Measurements from ENCODE around the gene PCDHA7. TPM values are rescaled to one million over a fixed set of nuclear protein-coding genes. Genes with fewer than 3 reads are reported as not detected.
"Not testable (repeated sequence)": the region's sequence is repeated elsewhere in the genome, so short reads cannot be mapped to it uniquely, and the experiment has no call there.

PCDHA7 gene
- total and polyA plus RNA-seq, 8 donors, result 0.19 to 0.96 (median 0.52) TPM

DNA sequence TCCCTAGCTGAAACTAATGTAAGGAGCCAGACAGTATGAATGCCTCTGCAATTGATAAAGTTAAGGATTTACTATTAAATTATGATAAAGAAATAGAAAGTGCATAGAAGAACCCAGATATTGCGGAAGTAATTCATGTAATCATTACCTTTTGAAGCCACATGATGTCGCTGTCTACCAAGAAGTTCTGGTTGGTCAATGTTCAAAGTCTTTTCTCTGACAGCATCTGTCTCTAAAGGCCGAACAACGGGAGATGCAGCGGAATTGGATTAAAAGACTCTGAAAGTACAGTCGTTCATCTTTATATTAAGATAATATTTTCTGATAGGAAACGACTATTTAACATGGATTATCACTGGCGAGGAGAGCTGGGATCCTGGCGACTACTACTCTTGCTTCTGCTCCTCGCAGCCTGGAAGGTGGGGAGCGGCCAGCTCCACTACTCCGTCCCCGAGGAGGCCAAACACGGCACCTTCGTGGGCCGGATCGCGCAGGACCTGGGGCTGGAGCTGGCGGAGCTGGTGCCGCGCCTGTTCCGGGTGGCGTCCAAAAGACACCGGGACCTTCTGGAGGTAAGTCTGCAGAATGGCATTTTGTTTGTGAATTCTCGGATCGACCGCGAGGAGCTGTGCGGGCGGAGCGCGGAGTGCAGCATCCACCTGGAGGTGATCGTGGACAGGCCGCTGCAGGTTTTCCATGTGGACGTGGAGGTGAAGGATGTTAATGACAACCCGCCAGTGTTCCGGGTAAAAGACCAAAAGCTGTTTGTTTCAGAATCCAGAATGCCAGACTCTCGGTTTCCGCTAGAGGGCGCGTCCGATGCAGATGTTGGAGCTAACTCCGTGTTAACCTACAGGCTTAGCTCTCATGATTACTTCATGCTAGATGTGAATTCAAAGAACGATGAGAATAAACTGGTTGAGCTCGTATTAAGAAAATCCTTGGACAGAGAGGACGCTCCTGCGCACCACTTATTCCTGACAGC is 7.2 kb downstream of the PCDHA7 start, which contains the start of gene PCDHA8:
TSS of gene PCDHA8 (plus strand) at position 210 of the 985 bp plus-strand sequence. CDS start at position 345, 135 bp downstream.
- FAIRE-seq, result no peak
- peak in 1 of 4 donors; percentile 81 for ATAC-seq
- 14 to 19% methylated on average over 44 to 47 of the region's 47 CpGs for WGBS, 2 donors
- TF ChIP-seq, protein P1, sequence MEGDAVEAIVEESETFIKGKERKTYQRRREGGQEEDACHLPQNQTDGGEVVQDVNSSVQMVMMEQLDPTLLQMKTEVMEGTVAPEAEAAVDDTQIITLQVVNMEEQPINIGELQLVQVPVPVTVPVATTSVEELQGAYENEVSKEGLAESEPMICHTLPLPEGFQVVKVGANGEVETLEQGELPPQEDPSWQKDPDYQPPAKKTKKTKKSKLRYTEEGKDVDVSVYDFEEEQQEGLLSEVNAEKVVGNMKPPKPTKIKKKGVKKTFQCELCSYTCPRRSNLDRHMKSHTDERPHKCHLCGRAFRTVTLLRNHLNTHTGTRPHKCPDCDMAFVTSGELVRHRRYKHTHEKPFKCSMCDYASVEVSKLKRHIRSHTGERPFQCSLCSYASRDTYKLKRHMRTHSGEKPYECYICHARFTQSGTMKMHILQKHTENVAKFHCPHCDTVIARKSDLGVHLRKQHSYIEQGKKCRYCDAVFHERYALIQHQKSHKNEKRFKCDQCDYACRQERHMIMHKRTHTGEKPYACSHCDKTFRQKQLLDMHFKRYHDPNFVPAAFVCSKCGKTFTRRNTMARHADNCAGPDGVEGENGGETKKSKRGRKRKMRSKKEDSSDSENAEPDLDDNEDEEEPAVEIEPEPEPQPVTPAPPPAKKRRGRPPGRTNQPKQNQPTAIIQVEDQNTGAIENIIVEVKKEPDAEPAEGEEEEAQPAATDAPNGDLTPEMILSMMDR (IDR thresholded peaks at IDR 0.05), result no peak
- Histone ChIP-seq H3K27ac (no peak within 1 kb of the TSS), H3K36me3 (no peaks in the 10 kb centered on the region), H3K4me1 (no peaks in the 10 kb centered on the region), H3K4me3 (no peak within 1 kb of the TSS), H3K9me3 (no peaks in the 10 kb centered on the region), H3K27me3 (no peaks in the 10 kb centered on the region)
- DNase-seq, result no peak
- intact Hi-C loops (cut with DNase I), result no loop called here

DNA sequence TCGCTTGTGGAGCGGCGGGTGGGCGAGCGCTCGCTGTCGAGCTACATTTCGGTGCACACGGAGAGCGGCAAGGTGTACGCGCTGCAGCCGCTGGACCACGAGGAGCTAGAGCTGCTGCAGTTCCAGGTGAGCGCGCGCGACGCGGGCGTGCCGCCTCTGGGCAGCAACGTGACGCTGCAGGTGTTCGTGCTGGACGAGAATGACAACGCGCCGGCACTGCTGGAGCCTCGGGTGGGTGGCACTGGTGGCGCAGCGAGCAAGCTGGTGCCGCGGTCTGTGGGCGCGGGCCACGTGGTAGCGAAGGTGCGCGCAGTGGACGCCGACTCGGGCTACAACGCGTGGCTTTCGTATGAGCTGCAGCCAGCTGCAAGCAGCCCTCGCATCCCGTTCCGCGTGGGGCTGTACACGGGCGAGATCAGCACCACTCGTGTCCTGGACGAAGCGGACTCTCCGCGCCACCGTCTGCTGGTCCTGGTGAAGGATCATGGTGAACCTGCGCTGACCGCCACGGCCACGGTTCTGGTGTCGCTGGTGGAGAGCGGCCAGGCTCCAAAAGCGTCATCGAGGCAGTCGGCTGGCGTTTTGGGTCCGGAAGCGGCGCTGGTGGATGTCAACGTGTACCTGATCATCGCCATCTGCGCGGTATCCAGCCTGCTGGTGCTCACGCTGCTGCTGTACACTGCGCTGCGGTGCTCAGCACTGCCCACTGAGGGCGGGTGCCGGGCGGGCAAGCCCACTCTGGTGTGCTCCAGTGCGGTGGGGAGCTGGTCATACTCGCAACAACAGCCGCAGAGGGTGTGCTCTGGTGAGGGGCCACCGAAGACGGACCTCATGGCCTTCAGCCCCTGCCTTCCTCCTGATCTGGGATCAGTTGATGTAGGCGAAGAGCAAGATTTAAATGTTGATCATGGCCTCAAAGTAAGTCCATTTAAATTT is 9.0 kb downstream of the PCDHA7 start:
- DNase-seq, result no peak
- FAIRE-seq, result no peak
- H3K4me1 ChIP-seq, result no peaks in the 10 kb centered on the region
- no peaks in the 10 kb centered on the region for H3K36me3 ChIP-seq
- H3K9me3 ChIP-seq, result no peaks in the 10 kb centered on the region
- 35% methylated on average over 87 of the region's 87 CpGs; no CpG with 5 or more reads in 1 of the 2 donors for WGBS, 2 donors
- ATAC-seq, result no peak
- no peak overlapping the region for H3K4me3 ChIP-seq
- H3K27me3 ChIP-seq, result no peaks in the 10 kb centered on the region
- no peak overlapping the region for H3K27ac ChIP-seq
- intact Hi-C loops (cut with DNase I), result no loop called here
- TF ChIP-seq, protein P1 (IDR thresholded peaks at IDR 0.05), result no peak

DNA sequence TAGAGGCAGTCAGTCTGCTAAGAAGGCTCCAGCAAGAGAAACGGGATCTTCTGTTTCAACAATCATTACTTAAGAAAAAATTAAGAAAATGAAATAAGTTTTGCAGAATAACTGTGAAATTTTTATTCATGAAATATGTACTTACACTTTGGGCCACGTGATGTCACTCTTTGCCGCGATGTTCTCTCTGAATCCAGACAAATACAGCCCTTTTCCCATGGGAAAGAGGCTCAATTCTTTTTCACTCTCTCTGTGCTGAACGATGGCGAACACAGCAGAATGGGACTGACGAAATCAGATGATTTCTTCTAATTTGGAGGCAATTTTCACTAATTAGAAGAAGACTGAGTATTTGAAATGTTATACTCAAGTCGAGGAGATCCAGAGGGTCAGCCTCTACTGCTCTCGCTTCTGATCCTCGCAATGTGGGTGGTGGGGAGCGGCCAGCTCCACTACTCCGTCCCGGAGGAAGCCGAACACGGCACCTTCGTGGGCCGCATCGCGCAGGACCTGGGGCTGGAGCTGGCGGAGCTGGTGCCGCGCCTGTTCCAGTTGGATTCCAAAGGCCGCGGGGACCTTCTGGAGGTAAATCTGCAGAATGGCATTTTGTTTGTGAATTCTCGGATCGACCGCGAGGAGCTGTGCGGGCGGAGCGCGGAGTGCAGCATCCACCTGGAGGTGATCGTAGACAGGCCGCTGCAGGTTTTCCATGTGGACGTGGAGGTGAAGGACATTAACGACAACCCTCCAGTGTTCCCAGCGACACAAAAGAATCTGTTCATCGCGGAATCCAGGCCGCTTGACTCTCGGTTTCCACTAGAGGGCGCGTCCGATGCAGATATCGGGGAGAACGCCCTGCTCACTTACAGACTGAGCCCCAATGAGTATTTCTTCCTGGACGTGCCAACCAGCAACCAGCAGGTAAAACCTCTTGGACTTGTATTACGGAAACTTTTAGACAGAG is 14.4 kb downstream of the PCDHA7 start, which contains the start of gene PCDHA9:
TSS of gene PCDHA9 (plus strand) at position 244 of the 964 bp plus-strand sequence. CDS start at position 358, 114 bp downstream.
- H3K9me3 ChIP-seq; intact Hi-C loops (cut with DNase I); H3K4me1 ChIP-seq; ATAC-seq; FAIRE-seq; H3K36me3 ChIP-seq; H3K27ac ChIP-seq; H3K27me3 ChIP-seq; H3K4me3 ChIP-seq: not testable (repeated sequence)
- peak in 1 of 6 donors; percentile 43 for DNase-seq
- 14% methylated on average over 46 of the region's 48 CpGs; no CpG with 5 or more reads in 1 of the 2 donors for WGBS, 2 donors

DNA sequence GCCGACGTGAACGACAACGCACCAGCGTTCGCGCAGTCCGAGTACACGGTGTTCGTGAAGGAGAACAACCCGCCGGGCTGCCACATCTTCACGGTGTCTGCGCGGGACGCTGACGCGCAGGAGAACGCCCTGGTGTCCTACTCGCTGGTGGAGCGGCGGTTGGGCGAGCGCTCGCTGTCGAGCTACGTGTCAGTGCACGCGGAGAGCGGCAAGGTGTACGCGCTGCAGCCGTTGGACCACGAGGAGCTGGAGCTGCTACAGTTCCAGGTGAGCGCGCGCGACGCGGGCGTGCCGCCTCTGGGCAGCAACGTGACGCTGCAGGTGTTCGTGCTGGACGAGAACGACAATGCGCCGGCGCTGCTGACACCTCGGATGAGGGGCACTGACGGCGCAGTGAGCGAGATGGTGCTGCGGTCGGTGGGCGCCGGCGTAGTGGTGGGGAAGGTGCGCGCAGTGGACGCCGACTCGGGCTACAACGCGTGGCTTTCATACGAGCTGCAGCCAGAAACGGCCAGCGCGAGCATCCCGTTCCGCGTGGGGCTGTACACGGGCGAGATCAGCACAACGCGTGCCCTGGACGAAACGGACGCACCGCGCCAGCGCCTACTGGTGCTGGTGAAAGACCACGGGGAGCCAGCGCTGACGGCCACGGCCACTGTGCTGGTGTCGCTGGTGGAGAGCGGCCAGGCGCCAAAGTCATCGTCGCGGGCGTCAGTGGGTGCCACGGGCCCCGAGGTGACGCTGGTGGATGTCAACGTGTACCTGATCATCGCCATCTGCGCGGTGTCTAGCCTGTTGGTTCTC is 16.0 kb downstream of the PCDHA7 start:
- H3K27ac ChIP-seq; H3K4me3 ChIP-seq; H3K36me3 ChIP-seq; ATAC-seq; H3K4me1 ChIP-seq; intact Hi-C loops (cut with DNase I); H3K27me3 ChIP-seq; H3K9me3 ChIP-seq; FAIRE-seq: not testable (repeated sequence)
- DNase-seq, result peak in 1 of 6 donors; percentile 44
- WGBS, 2 donors, result 33% methylated on average over 101 of the region's 101 CpGs; no CpG with 5 or more reads in 1 of the 2 donors
